HUES48 (cell line): ENCODE results near the gene TSSK6.

ENCODE experiments used
- H3K27ac ChIP-seq: one replicate; pipeline ENCODE4 v1.7.0; 2013; ENCODE audit warnings: low read depth, low read length, inconsistent platforms
- H3K27me3 ChIP-seq: 2 replicates; pipeline ENCODE4 v1.6.1; 2013; ENCODE audit warnings: mild to moderate bottlenecking, low read length; ENCODE audit not compliant: control insufficient read depth, insufficient read depth
- H3K36me3 ChIP-seq: 2 replicates; pipeline ENCODE4 v1.6.1; 2013; ENCODE audit warnings: low read length; ENCODE audit not compliant: control insufficient read depth, insufficient read depth
- H3K4me1 ChIP-seq: 2 replicates; pipeline ENCODE4 v1.6.1; 2013; ENCODE audit warnings: mild to moderate bottlenecking, low read length; ENCODE audit not compliant: control insufficient read depth, insufficient read depth
- H3K4me3 ChIP-seq: 2 replicates; pipeline ENCODE4 v1.5.1; 2013; ENCODE audit warnings: mild to moderate bottlenecking, low read depth, low read length
- H3K9ac ChIP-seq: 2 replicates; pipeline ENCODE4 v1.6.1; 2013; ENCODE audit warnings: mild to moderate bottlenecking, low read depth, low read length, moderate library complexity
- H3K9me3 ChIP-seq: 2 replicates; pipeline ENCODE4 v1.6.1; 2013; ENCODE audit warnings: low read length; ENCODE audit not compliant: control insufficient read depth, insufficient read depth

Gene TSSK6

DNA sequence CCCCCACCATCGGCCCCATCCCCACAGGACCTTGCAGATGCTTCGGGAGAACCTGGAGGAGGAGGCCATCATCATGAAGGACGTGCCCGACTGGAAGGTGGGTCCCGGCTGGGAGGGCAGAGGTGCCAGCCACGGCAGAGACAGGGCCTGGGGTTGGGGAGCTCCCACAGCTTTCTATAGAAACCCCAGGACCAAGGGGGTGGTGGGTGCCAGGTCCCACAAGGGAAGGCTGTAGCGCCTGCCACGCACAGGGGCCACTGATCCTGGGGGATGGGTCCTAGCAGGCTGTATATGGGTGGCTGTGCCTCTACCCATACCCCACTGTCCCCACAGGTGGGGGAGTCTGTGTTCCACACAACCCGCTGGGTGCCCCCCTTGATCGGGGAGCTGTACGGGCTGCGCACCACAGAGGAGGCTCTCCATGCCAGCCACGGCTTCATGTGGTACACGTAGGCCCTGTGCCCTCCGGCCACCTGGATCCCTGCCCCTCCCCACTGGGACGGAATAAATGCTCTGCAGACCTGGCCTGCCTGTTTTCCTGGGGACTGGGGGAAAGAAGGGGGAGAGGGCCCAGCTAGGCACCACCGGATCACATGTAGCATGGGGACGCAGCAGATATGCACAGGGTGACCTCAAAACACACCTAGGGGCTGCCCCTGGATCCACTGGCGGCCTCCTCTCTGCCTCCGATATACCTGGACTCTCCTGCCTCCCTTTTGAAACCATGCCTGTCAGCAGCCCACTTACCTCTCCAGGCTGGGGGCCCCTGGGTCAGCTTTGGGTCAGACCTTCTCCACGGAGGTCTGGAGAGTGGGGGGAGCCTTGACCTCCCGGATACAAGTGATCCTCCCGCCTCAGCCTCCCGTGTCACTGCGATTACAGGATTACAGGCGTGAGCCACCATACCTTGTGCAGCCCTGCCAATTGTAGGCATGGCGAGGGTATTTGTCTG, 12.6 kb upstream of the TSSK6 start:
- H3K4me3 ChIP-seq, result no peak overlapping the region
- no peak overlapping the region for H3K27ac ChIP-seq
- peaks cover 46% of the 10 kb centered on the region for H3K36me3 ChIP-seq
- no peaks in the 10 kb centered on the region for H3K27me3 ChIP-seq
- no peaks in the 10 kb centered on the region for H3K9me3 ChIP-seq
- no peak overlapping the region for H3K9ac ChIP-seq
- H3K4me1 ChIP-seq, result no peaks in the 10 kb centered on the region

DNA sequence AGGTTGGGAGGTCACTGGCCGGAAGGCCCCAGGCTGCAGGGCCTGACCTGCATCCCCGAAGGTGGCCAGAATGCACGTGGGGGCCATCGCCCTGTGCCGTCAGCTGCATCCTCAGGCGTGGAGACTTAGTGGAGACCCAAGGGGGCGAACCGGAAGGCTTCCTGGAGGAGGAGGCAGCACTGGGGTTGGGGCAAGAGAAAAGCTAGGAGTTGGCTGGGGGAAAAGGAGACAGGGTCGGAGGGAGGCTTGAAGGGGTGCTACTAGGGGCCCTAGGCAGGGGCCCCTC, 12.0 kb upstream of the TSSK6 start:
- no peak overlapping the region for H3K27ac ChIP-seq
- H3K4me1 ChIP-seq, result no peaks in the 10 kb centered on the region
- H3K27me3 ChIP-seq, result no peaks in the 10 kb centered on the region
- peaks cover 46% of the 10 kb centered on the region for H3K36me3 ChIP-seq
- no peaks in the 10 kb centered on the region for H3K9me3 ChIP-seq
- H3K4me3 ChIP-seq, result no peak overlapping the region
- no peak overlapping the region for H3K9ac ChIP-seq

DNA sequence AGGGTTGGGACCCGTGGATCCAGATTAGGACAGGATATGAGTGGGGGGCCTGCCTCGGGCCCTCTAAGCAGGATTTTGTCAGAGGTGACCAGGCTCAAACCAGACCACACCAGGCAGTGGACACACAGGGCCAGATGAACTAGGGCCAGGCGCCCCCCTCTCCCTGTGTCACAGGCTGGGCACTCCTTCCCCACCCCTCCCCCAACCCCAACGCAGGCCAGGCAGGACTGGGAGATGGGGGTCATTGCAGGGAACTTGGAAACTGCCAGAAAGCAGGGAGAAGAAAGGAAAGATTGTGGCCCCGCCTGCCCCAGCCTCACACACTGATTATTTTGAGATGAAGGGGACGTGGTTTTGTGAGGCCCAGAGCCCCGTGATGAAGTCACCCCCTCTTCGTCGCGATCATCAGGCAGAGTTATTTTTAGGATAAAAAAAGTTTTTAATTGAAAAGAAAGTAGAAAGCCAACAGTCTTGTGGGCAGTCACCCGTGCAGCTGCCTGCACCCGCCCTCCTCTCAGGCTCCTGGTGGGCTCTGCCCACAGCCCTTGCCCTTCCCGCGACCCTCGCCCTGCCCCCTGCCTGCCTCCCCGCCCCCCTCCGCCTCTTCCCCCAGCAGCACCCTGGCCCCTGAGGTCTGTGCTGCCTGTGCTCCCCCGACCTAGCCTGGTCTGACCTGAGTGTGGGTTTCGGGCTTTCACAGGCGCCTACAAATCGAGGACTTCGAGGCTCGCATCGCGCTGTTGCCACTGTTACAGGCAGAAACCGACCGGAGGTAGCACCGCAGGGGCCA, 11.4 kb upstream of the TSSK6 start:
- no peak overlapping the region for H3K9ac ChIP-seq

DNA sequence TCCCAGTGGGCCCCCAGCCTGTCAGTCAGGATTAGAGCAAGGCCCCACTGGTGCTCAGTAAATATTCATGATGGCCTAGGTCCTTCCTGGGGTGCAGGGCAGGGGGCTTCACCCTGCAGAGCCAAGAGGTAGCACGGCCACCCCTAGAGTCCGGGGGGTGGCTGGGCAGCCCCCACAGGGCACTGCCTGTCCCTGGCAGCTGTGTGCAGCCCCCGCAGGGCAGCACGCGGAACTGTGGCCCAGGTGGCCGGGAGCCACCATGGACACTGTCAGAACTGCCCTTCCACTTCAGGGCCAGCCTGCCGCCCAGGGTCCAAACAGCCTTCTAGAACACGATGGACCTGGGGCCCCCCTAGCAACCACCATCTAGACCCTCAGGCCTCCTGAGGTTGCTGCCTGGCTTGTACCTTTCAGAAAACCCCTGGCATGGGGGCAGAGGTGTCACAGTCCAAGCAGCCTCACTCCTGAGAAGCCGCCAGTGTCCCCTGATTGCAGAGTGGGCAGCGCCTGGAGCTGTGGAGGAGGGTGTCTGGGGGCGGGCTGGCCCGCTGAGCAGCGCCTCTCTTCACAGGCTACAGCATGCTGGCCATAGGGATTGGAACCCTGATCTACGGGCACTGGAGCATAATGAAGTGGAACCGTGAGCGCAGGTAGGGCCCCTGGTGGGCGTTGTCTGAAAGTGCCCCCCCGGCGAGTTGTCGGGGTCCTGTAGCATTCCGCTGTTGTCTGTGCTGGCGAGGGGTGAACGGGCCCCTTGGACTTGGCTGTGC, 10.4 kb upstream of the TSSK6 start:
- Histone ChIP-seq H3K27me3 (no peaks in the 10 kb centered on the region), H3K4me3 (no peak overlapping the region), H3K27ac (no peak overlapping the region), H3K9ac (no peak overlapping the region), H3K4me1 (no peaks in the 10 kb centered on the region), H3K36me3 (peaks cover 45% of the 10 kb centered on the region), H3K9me3 (peaks cover 3% of the 10 kb centered on the region; the same call in 1 of the 2 replicates)

More for the DNA sequence above, 11.4 kb upstream of the TSSK6 start:
- H3K36me3 ChIP-seq, result peaks cover 46% of the 10 kb centered on the region
- no peaks in the 10 kb centered on the region for H3K27me3 ChIP-seq
- no peaks in the 10 kb centered on the region for H3K4me1 ChIP-seq
- H3K27ac ChIP-seq, result no peak overlapping the region
- H3K9me3 ChIP-seq, result no peaks in the 10 kb centered on the region
- no peak overlapping the region for H3K4me3 ChIP-seq

DNA sequence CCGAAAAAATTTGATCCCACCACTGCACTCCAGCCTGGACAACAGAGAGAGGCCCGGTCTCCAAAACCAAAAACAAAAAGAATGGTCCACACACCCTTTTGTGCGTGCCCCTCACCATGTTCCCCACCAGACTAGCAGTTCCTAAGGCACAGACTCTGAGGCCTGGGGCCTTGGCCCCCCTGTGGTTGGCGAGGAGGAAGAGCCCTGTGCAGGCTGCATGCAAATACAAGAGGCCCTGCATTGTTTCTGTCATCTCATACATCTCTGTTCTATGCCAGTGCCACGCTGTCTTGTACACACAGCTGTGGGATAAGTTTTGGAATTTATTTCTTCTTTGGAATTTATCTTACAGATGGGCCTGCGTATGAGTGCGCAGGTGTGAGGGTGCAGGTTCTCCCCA, 8.7 kb upstream of the TSSK6 start:
- Histone ChIP-seq H3K36me3 (peaks cover 54% of the 10 kb centered on the region), H3K9me3 (peaks cover 3% of the 10 kb centered on the region; the same call in 1 of the 2 replicates), H3K4me3 (no peak overlapping the region), H3K4me1 (no peaks in the 10 kb centered on the region), H3K9ac (no peak overlapping the region), H3K27ac (no peak overlapping the region), H3K27me3 (no peaks in the 10 kb centered on the region)

DNA sequence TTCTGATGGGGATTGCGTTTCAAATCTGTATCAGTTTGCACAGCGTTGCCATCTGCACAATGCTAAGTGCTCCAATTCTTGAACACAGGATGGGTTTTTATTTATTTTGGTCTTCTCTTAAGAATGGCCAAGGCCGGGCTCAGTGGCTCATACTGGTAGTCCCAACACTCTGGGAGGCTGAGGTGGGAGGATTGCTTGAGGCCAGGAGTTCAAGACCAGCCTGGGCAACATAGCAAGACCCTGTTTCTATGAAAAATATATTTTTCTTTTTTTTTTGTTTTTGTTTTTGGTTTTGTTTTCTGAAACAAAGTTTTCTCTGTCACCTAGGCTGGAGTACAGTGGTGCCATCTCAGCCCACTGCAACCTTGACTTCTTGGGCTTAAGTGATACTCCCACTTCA, 7.8 kb upstream of the TSSK6 start:
- Histone ChIP-seq H3K9ac (no peak overlapping the region), H3K4me3 (no peak overlapping the region), H3K27me3 (no peaks in the 10 kb centered on the region), H3K27ac (no peak overlapping the region), H3K9me3 (peaks cover 3% of the 10 kb centered on the region; the same call in 1 of the 2 replicates), H3K4me1 (no peaks in the 10 kb centered on the region), H3K36me3 (peaks cover 53% of the 10 kb centered on the region)

DNA sequence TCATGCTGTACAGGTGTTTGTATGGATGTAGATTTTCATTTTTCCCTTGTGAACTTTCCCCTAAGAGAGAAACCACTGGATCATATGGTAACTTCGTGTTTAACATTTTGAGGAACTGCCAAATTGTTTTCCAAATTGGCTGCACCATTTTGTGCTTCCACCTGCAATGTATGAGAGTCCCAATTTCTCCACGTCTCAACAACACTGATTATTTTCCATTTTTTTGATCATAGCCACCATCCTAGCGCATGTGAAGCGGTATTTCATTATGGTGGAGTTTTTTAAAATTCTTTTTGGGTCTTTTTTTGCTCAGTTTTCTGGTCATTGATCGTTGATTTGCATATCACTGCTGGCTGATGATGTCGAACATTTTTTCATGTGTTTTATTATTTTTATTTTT, 5.6 kb upstream of the TSSK6 start:
- H3K36me3 ChIP-seq, result peaks cover 33% of the 10 kb centered on the region
- no peak overlapping the region for H3K27ac ChIP-seq
- H3K4me3 ChIP-seq, result no peak overlapping the region
- H3K27me3 ChIP-seq, result no peaks in the 10 kb centered on the region
- H3K9me3 ChIP-seq, result peaks cover 3% of the 10 kb centered on the region; the same call in 1 of the 2 replicates
- H3K9ac ChIP-seq, result no peak overlapping the region
- no peaks in the 10 kb centered on the region for H3K4me1 ChIP-seq

DNA sequence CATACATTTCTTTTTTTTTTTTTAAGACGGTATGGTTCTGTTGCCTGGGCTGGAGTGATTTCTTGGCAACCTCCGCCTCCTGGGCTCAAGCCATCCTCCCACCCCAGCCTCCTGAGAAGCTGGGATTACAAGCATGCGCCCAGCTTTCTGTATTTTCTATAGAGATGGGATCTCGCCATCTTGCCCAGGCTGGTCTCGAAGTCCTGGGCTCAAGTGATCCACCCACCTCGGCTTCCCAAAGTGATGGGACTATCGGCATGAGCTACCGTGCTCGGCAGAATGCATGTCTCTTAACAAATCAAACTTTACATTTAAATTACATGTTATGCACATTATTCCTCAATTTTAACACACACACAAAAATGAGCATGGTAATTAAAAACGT, 1.9 kb upstream of the TSSK6 start:
- Histone ChIP-seq H3K4me1 (no peaks in the 10 kb centered on the region; the same call in 1 of the 2 replicates), H3K27ac (no peak overlapping the region), H3K27me3 (no peaks in the 10 kb centered on the region), H3K9ac (no peak overlapping the region), H3K36me3 (peaks cover 19% of the 10 kb centered on the region), H3K4me3 (peak overlapping the region; percentile 83), H3K9me3 (peaks cover 3% of the 10 kb centered on the region; the same call in 1 of the 2 replicates)

DNA sequence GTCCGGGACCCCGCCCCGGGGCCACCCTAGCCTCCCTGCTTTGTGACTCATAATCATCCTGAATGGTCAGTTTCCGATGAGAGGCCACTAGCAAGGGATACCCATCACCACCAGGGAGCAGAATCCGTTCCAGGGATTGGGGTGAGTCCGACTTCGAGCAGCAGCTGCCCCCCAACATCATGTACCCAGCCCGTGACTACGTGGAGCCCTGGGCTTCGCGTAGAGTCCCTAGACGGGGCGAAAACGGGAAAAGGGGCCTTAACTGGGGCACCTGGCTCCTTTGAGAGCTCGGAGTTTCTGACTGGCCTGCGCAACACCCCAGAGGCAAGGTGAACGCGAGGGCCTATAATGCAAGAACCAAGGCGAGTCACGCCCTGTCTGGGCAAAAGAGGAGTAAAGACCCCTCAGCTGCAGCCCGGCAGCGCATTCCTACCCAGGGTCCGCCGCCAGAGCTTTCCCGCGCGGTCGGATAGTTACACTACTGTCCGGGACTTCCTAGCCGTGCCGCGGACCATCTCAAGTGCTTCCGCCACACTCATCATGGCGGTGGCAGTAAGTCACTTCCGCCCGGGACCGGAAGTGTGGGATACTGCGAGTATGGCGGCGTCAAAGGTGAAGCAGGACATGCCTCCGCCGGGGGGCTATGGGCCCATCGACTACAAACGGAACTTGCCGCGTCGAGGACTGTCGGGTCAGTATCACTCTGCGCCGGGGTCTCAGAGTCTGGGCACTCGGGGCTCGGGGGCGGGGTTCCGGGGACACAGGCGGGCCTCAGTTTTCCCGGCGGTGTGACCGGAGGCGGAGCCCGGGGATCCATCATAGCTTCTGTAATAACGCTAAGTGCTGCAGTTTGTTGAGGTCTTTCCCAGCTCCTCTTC, 533 bp upstream of the TSSK6 start, which contains the start of gene NDUFA13:
Gene NDUFA13 (plus strand): TSS at position 584 of the 878 bp plus-strand sequence. CDS start 14 bp downstream, at position 598.
- H3K9me3 ChIP-seq, result no peaks in the 10 kb centered on the region
- no peaks in the 10 kb centered on the region for H3K27me3 ChIP-seq
- H3K4me1 ChIP-seq, result no peaks in the 10 kb centered on the region; the same call in 1 of the 2 replicates
- peak within 1 kb of the TSS; percentile 83 for H3K4me3 ChIP-seq
- peak within 1 kb of the TSS; percentile 82 for H3K9ac ChIP-seq
- peak within 1 kb of the TSS; percentile 87 for H3K27ac ChIP-seq
- H3K36me3 ChIP-seq, result peaks cover 18% of the 10 kb centered on the region

DNA sequence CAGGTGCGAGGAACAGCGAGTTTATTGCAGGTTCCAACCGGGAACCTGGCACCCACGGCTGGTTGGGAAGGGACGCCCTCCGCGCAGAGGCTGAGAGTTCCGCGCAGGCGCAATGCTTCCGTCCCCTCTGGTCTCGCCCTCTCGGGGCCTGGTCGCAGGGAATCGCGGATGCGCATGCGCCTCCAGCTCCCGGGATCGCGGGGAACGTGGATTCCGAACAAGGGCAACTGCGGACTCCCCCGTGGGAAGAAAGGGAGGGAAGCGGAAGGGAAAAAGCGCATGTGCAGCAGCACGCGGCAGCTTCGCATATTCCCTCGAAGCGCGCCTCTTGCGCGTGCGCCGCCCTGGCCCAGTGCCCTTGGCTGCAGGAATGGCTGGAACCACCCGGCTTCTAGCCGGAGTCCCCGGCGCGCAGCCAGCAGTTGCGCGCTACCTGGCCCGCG, 1.1 kb downstream of the TSSK6 start:
- no peaks in the 10 kb centered on the region for H3K9me3 ChIP-seq
- no peak overlapping the region for H3K9ac ChIP-seq
- no peak overlapping the region for H3K4me3 ChIP-seq
- peaks cover 3% of the 10 kb centered on the region for H3K36me3 ChIP-seq
- no peaks in the 10 kb centered on the region; the same call in 1 of the 2 replicates for H3K4me1 ChIP-seq
- no peaks in the 10 kb centered on the region for H3K27me3 ChIP-seq
- no peak overlapping the region for H3K27ac ChIP-seq
